Spleen (tissue), 7 donors: ENCODE measurements around the gene RORB.

ENCODE experiments used
- CTCF ChIP-seq, 11 experiments: fragments of 200-600 bp in 7 of 11; fragments of 450-650 bp in 4 of 11; sonication (generic) in 4 of 11; IDR thresholded peaks in 8 of 11; conservative IDR thresholded peaks in 3 of 11; 1 replicate in 7 of 11; 2 replicates in 4 of 11; pipeline versions ENCODE4 v1.4.0 to v1.8.0; 2016 to 2021; ENCODE audit warnings: antibody characterized with exemption in 11 of 11, inconsistent platforms in 4 of 11, mild to moderate bottlenecking in 1 of 11
- POLR2A ChIP-seq, 3 donors: fragments of 450-650 bp; IDR thresholded peaks; one replicate each; pipeline ENCODE4 v1.5.1; 2017; ENCODE audit warnings: antibody characterized with exemption in 3 of 3, mild to moderate bottlenecking in 1 of 3
- POLR2AphosphoS5 ChIP-seq, 3 donors: sonication (generic); formaldehyde crosslinking; IDR thresholded peaks; one replicate each; pipeline ENCODE4 v1.5.1; 2017; ENCODE audit warnings: antibody characterized with exemption in 3 of 3
- donor health status: DM: no; HTN: no; CAD: no; lungs with moderate emphysema.
- donor health status: DM: no; HTN: no; CAD: no.
- donor health status: DM: no; HTN: no; CAD: no.

DNA sequence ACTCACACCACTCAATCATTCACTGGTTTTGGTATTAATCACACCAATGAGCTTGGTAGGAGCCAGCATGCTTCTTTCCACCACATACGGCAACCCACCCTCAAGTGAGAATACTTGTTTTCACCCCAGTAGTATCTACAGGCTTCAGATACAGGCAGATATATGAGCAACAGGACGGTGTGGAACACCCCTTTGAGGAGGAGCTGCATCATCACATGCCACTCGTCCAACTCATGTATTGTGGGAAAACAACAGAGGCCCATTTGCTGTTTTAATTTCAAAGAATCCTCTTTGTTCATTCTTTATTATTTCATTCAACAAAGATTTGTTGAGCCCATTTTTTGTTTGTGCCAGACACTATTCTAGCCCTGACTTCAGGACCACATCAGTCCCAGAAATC lies 46.0 kb downstream of the RORB start:
- no peak for TF ChIP-seq CTCF (IDR thresholded peaks at IDR 0.05 in 8 of 11, conservative IDR thresholded peaks at IDR 0.05 in 3 of 11)
- TF ChIP-seq POLR2A (IDR thresholded peaks at IDR 0.05) = no peak
- TF ChIP-seq POLR2AphosphoS5 (IDR thresholded peaks at IDR 0.05) = no peak
